SH-SY5Y (cell line): Measurements from ENCODE around the gene FOXJ3.

Experiments used
- GATA2 ChIP-seq: IDR thresholded peaks from 2 replicates; pipeline ENCODE4 v1.6.1; 2011; ENCODE audit warnings: mild to moderate bottlenecking, low read depth, low read length
- GATA3 ChIP-seq: IDR thresholded peaks from 2 replicates; pipeline ENCODE4 v1.6.1; 2011; ENCODE audit warnings: low read depth, mild to moderate bottlenecking, low read length, moderate library complexity

- TF ChIP-seq GATA2 (no peak), GATA3 (no peak)
These were observed 45.0 kb upstream of the FOXJ3 start for GRCh38 chr1:42379794-42380585.
